Activated CD8-positive, alpha-beta memory T cell treated with anti-CD3 and anti-CD28 coated beads, Interleukin-2, amount 10 ng/mL, durations not matched to agents 7 days and 5 days (primary cell): ENCODE data around the gene P4HB. TPM values are rescaled to one million over a fixed set of nuclear protein-coding genes. Genes with fewer than 3 reads are reported as not detected.

Experiments
- ATAC-seq: fragments of 150-1000 bp; cut with Tn5 transposase; one replicate; pipeline ENCODE4 v1.10.0; 2021; ENCODE audit warnings: moderate library complexity
- CTCF ChIA-PET: fragments of 350-600 bp; sonication (Branson Sonifier 250); formaldehyde crosslinking; loops from one replicate; lab custom pipeline; 2021; ENCODE audit warnings: antibody characterized with exemption; lab: Charles Lee
- DNase-seq: peaks from one replicate; pipeline ENCODE4 v3.0.0-alpha.2; 2020
- H3K27ac Mint-ChIP-seq: one replicate; pipeline ENCODE4 v1.8.0; 2021; ENCODE audit warnings: mild to moderate bottlenecking, mixed read lengths
- H3K27me3 Mint-ChIP-seq: one replicate; pipeline ENCODE4 v1.8.0; 2021; ENCODE audit warnings: mixed read lengths
- H3K36me3 Mint-ChIP-seq: one replicate; pipeline ENCODE4 v1.8.0; 2021; ENCODE audit warnings: mild to moderate bottlenecking, mixed read lengths
- H3K4me1 Mint-ChIP-seq: one replicate; pipeline ENCODE4 v1.8.0; 2021; ENCODE audit warnings: mixed read lengths
- H3K4me3 Mint-ChIP-seq: one replicate; pipeline ENCODE4 v1.8.0; 2021; ENCODE audit warnings: mild to moderate bottlenecking, moderate library complexity, mixed read lengths
- H3K9me3 Mint-ChIP-seq: one replicate; pipeline ENCODE4 v1.8.0; 2022; ENCODE audit warnings: low read depth, mixed read lengths
- total RNA-seq, 2 experiments: library from RNA; stranded (reverse); gene quantifications; one replicate each; pipeline ENCODE4 v1.2.3, GENCODE V29; 2021

P4HB gene
- total RNA-seq, 2 experiments from 2014 or later: 333 to 416 TPM

DNA sequence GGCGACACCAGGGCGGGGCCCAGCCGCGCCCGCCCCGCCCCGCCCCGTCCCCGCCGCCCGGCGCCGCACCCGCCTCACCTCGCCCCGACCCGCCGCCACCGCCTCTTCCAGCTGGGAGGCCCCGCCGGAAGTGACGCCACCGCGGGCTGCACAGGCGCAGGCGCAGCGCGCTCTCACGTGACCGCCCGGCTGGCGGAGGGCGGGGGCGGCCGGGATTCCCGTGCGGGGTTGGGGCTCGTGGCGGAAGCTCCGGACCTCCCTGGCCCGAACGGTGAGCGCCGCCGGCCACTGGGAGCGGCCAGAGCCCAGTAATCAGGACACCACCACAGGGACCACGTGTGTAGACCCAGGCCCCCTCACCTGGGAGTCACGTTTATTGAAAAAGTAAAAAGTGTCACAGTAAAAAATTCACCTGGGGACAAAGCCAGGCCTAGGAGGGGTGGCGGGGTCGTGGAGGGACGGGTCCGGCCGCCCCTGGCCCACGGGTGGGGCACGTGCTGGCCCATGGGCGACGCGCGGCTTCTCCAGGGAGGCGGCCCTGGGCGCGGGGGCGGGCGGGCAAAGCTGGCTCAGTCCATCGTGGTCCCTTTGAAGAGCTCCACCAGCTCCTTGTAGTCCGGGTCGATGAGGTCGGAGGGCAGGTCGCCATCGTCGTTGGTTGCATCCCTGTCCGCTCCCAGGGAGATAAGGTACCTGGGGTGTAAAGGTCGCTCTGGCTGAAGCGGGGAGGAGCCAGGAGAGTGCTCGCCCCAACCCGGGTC, 27.0 kb downstream of the P4HB start, which contains the start of gene MCRIP1:
Gene MCRIP1 (minus strand): TSS at position 132 of the 761 bp plus-strand sequence. CDS start 8,785 bp downstream, outside the sequence.
- Mint-ChIP-seq H3K4me3 (peak within 1 kb of the TSS; percentile 84), H3K27me3 (no peaks in the 10 kb centered on the region), H3K9me3 (no peaks in the 10 kb centered on the region), H3K36me3 (no peaks in the 10 kb centered on the region), H3K27ac (peak within 1 kb of the TSS; percentile 90), H3K4me1 (peaks cover 21% of the 10 kb centered on the region)
- DNase-seq (peak; percentile 96), ATAC-seq (peak; percentile 1)
- CTCF ChIA-PET: interaction anchor here (1.0 to 1.3 kb wide), 3 partner anchors 10 to 158 kb away, joined by 3 to 5 read pairs (median 5); no protein-coding TSS in a partner anchor

DNA sequence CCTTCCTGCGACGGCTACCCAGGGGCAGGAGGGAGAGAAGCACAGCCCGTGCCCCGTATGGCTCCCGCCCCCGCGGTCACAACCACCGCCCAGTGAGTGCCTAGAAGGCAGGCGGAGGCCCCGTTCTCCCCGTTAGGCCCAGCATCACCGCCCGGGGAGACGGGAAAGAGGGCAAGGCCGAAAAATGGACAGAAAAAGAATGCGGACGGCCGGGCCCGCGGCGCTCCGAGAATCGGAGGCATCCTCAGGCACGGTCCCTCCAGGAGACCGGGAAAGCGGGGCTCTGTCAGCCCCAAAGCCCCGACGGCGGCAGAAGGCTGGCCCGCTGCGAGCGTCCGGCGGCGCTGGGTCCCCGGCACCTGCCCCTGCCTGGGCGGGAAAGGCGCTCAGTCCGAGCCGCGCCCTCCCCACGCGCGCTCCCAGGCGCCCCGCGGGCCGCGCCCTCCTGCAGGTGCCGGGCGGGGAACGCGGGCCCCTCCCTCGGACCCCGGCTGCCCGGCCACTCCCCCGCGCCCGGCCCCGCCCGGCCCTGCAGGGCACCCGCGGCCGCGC, 27.7 kb downstream of the P4HB start:
- Mint-ChIP-seq H3K4me1 (peaks cover 22% of the 10 kb centered on the region), H3K9me3 (no peaks in the 10 kb centered on the region), H3K27me3 (no peaks in the 10 kb centered on the region), H3K27ac (peak overlapping the region; percentile 90), H3K36me3 (no peaks in the 10 kb centered on the region), H3K4me3 (peak overlapping the region; percentile 84)
- ATAC-seq: peak; percentile 77
- peak; percentile 68 for DNase-seq
- CTCF ChIA-PET: interaction anchor here (1.3 to 2.2 kb wide), 2 partner anchors 27 to 98 kb away, joined by 5 to 9 read pairs; no protein-coding TSS in a partner anchor

DNA sequence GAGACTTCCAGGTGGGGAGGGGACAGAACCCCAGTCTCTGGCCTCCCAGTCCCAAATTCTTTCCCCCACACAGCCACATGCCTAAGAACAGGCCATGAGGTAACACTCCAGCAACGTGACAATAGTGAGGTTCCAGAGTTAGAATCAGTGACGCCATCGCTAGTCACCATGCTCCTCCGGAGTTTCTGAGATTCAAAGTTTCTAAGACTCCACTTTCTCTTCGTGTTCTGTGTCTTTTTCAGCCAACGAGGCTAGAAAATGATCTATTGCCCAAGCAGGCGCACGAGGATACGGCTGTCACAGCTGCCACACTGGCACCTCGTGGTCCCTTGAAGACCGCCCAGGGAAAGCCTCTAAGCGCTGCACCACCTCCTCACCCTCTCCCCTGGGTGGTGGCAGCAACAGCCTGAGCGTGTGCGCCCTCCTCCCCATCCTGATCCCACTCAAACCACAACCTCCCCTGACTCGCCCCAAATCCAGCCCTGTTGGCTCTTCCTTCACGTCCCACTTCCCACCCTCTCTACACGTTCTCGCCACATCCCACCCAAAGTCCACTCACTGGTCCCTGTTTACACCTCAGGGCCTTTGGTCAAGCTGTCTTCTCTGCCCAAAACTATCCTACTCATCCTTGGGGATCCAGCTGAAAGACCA, 28.3 kb downstream of the P4HB start:
- Mint-ChIP-seq H3K4me3 (peak overlapping the region; percentile 84), H3K27me3 (no peaks in the 10 kb centered on the region), H3K4me1 (peaks cover 22% of the 10 kb centered on the region), H3K9me3 (no peaks in the 10 kb centered on the region), H3K36me3 (no peaks in the 10 kb centered on the region), H3K27ac (peak overlapping the region; percentile 90)
- DNase-seq (peak; percentile 78), ATAC-seq (peak; percentile 38)
- CTCF ChIA-PET: interaction anchor here (1.3 to 2.2 kb wide), 2 partner anchors 28 to 97 kb away, joined by 5 to 9 read pairs; no protein-coding TSS in a partner anchor

GRCh38 chr17:81831563-81831956, 28.8 kb downstream of the P4HB start:
- Mint-ChIP-seq H3K4me1 (peaks cover 22% of the 10 kb centered on the region), H3K36me3 (no peaks in the 10 kb centered on the region), H3K27me3 (no peaks in the 10 kb centered on the region), H3K4me3 (peak overlapping the region; percentile 84), H3K27ac (peak overlapping the region; percentile 90), H3K9me3 (no peaks in the 10 kb centered on the region)
- DNase-seq (peak; percentile 50), ATAC-seq (peak; percentile 1)
- CTCF ChIA-PET: interaction anchor here (1.0 to 2.2 kb wide), 2 partner anchors 28 to 97 kb away, joined by 3 to 9 read pairs; no protein-coding TSS in a partner anchor

GRCh38 chr17:81829858-81830257, 30.5 kb downstream of the P4HB start:
- Mint-ChIP-seq H3K4me1 (peaks cover 22% of the 10 kb centered on the region), H3K9me3 (no peaks in the 10 kb centered on the region), H3K27ac (no peak overlapping the region)

DNA sequence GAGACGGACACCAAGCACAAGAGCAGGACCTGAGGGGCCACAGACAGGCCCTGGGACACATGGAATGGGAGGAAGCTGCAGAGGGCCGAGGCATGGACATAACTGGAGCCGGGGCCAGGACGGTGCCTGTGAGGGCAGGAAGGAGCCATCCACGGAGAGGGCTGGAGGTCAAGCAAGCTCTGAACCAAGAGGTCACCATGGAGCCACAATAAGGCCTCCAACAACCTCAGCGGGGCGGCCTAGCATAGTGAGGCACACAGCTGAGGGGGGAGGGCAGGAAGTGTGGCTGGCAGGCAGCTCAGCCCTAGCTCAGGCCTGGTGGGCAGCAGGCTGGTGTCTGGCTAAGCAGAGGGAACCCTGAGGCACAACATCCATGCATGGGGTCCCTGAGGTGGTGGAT, 31.7 kb downstream of the P4HB start:
- H3K27me3 Mint-ChIP-seq: no peaks in the 10 kb centered on the region
- H3K9me3 Mint-ChIP-seq: no peaks in the 10 kb centered on the region
- H3K4me1 Mint-ChIP-seq: peaks cover 19% of the 10 kb centered on the region
- no peak overlapping the region for H3K4me3 Mint-ChIP-seq
- H3K36me3 Mint-ChIP-seq: no peaks in the 10 kb centered on the region
- CTCF ChIA-PET: no interaction called here
- DNase-seq (no peak), ATAC-seq (no peak)
- H3K27ac Mint-ChIP-seq: no peak overlapping the region

More at GRCh38 chr17:81829858-81830257, 30.5 kb downstream of the P4HB start:
- CTCF ChIA-PET: no interaction called here
- no peak for ATAC-seq
- DNase-seq: no peak
- H3K36me3 Mint-ChIP-seq: no peaks in the 10 kb centered on the region
- no peak overlapping the region for H3K4me3 Mint-ChIP-seq
- no peaks in the 10 kb centered on the region for H3K27me3 Mint-ChIP-seq

- Mint-ChIP-seq H3K4me3 (no peak overlapping the region), H3K36me3 (no peaks in the 10 kb centered on the region), H3K27me3 (no peaks in the 10 kb centered on the region), H3K4me1 (peaks cover 14% of the 10 kb centered on the region), H3K27ac (no peak overlapping the region), H3K9me3 (no peaks in the 10 kb centered on the region)
- CTCF ChIA-PET: interaction anchor here (0.6 to 1.5 kb wide), 3 partner anchors 90 to 329 kb away, joined by 3 to 4 read pairs (median 3); no protein-coding TSS in a partner anchor
- ATAC-seq: no peak
- no peak for DNase-seq
Measured at GRCh38 chr17:81825841-81826466, 34.4 kb downstream of the P4HB start.

GRCh38 chr17:81824595-81824994, 35.7 kb downstream of the P4HB start:
- Mint-ChIP-seq H3K27ac (no peak overlapping the region), H3K9me3 (no peaks in the 10 kb centered on the region), H3K36me3 (no peaks in the 10 kb centered on the region), H3K4me3 (no peak overlapping the region), H3K4me1 (peaks cover 12% of the 10 kb centered on the region), H3K27me3 (no peaks in the 10 kb centered on the region)
- ATAC-seq (no peak), DNase-seq (no peak)
- CTCF ChIA-PET: no interaction called here

DNA sequence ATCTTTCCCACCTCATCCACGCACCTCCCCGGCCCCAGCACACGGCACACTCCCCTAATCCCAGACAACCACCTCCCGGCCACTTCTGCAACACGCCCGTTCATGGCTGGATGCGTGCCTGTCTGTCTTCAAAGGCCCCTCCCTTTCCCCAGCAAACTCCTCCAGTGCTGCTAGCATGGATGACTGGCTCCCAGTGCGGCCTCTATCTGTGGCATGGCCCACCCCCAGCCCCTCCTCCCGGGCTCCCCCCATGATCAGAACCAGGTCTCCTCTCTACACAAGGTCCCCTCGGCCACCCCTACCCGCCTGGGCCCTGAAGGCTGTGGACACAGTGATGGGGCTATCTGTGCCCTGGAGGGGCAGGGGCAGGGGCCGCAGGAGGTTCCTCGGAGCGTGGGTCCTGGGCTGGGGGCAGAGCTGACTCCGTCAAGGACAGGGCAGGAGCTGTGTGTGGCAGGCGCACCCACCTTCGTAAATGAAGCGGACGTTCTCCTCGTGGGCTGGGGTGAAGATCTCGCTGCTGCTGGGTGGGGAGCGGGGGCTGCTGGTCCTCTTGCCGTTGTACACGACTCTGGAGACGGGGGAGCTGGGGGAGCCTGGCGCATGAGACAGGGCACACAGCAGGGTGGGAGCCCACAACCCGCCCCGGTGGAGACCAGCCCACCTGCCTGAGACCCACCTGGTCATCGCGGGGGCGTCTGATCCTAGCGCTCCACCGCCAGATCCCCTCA, 36.4 kb downstream of the P4HB start:
- CTCF ChIA-PET: no interaction called here
- Mint-ChIP-seq H3K9me3 (no peaks in the 10 kb centered on the region), H3K27ac (no peak overlapping the region)

DNA sequence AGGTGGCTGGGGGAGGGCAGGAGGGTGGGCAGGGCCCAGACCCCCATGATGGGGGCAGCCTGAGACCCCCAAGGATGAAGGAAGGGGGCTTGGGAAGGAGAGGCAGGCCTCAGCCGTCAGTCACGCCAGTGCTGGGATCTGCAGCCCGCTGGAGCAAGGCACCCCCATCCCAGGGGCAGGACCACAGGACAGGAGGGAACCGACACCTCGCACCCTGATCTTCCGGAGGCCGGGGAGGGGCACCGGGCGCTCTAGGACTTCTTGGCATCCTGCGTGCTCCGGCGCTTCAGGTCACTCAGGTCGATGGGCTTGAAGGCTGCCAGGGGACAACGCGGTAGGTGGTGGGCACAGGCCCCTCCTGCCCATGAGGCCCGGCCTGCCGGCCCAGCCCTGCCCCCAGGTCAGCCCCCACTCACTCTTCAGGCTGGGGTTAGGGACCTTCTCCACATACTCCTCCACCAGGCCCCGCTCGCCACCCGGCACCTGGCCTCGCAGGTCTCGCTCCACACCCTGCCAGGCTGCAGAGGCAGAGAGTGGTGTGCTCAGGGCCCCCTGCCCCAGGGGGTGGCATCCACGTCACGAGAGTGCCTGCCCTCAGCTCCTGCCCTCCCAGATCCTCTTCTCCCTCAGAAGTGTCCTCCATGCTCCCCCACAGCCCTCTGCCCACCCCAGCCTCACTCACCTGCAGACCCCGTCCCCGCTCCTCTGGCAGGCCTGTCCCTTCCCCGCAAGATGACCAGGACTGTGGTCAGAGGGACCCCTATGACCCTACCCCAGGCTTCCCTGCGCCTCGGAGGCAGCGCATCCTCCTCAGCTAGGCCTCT, 37.1 kb downstream of the P4HB start:
- Mint-ChIP-seq H3K27ac (no peak overlapping the region), H3K36me3 (no peaks in the 10 kb centered on the region), H3K4me3 (no peak overlapping the region), H3K9me3 (no peaks in the 10 kb centered on the region), H3K4me1 (peaks cover 9% of the 10 kb centered on the region), H3K27me3 (no peaks in the 10 kb centered on the region)
- DNase-seq (no peak), ATAC-seq (no peak)
- CTCF ChIA-PET: no interaction called here

More for the DNA sequence above, 36.4 kb downstream of the P4HB start:
- H3K27me3 Mint-ChIP-seq: no peaks in the 10 kb centered on the region
- no peak overlapping the region for H3K4me3 Mint-ChIP-seq
- DNase-seq (no peak), ATAC-seq (no peak)
- H3K36me3 Mint-ChIP-seq: no peaks in the 10 kb centered on the region
- H3K4me1 Mint-ChIP-seq: peaks cover 12% of the 10 kb centered on the region

GRCh38 chr17:81822312-81822637, 38.1 kb downstream of the P4HB start:
- Mint-ChIP-seq H3K4me1 (peaks cover 9% of the 10 kb centered on the region), H3K4me3 (no peak overlapping the region), H3K9me3 (no peaks in the 10 kb centered on the region), H3K27ac (no peak overlapping the region), H3K36me3 (no peaks in the 10 kb centered on the region), H3K27me3 (no peaks in the 10 kb centered on the region)
- DNase-seq: no peak
- ATAC-seq: no peak
- CTCF ChIA-PET: interaction anchor here (0.8 to 1.4 kb wide), 3 partner anchors 39 to 199 kb away, joined by 3 to 4 read pairs (median 3); partner anchors contain the start of gene P4HB
